Activated CD4-positive, alpha-beta T cell treated with anti-CD3 and anti-CD28 coated beads for 1 hour (primary cell): Measurements from ENCODE around the gene APBB2.

Experiments
- DNase-seq: peaks from one replicate; pipeline ENCODE4 v3.0.0-alpha.2; 2020

APBB2 gene

GRCh38 chr4:40789771-40790170, 424.6 kb downstream of the APBB2 start:
- no peak for DNase-seq

- no peak for DNase-seq
Measured at GRCh38 chr4:40789031-40789430, 425.3 kb downstream of the APBB2 start.

DNA sequence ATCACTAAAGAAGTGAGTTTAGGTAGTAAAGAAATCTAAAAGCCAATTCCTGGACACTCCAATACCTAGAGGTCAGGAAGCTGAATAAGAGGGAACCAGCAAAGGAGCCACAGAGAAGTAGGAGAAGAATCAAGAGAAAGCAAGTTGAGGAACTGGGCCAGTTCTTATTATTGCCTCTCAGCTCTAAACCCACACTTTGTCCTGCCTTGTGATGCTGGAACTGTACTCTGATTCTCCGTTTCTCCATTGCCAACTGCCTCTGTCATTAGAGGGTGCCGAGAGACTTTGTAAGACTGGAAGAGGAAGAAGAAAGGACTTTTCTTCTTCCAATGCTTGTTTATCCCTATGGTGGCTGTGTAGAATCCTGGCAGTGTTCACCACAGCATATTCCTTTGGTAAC, 426.0 kb downstream of the APBB2 start:
- DNase-seq: no peak

GRCh38 chr4:40785727-40786126, 428.6 kb downstream of the APBB2 start:
- no peak for DNase-seq

GRCh38 chr4:40782876-40783275, 431.5 kb downstream of the APBB2 start:
- no peak for DNase-seq

GRCh38 chr4:40778090-40778489, 436.3 kb downstream of the APBB2 start:
- DNase-seq: no peak

GRCh38 chr4:40769266-40769665, 445.1 kb downstream of the APBB2 start:
- no peak for DNase-seq

DNA sequence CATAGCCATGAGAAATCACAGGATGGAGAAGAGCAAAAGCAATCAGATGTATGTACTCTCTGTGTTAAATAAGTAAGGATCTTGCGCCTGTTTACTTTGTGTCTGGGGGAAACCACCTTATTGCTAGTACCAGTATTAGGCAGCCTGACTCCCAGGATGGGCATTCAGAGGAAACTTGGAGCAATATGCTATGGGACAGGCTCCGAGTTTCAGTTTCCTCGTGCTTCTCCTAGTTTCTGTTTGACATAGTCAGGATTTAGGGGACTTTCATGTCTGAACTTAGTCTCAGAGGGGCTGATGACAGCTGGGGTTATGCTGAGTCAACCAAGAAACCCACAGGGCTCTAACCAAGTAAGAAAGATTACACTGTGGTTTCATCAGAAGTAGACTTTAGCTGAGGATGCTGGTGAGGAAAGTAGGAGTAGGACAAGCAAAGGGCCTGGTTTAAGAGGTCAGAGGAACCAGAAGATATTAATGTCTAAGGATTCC, 451.1 kb downstream of the APBB2 start:
- no peak for DNase-seq
